ENCODE data around the gene GFY.

Gene GFY

GRCh38 chr19:49409441-49410029, 15.7 kb upstream of the GFY start:
- DNase-seq: peak; percentile 79

DNA sequence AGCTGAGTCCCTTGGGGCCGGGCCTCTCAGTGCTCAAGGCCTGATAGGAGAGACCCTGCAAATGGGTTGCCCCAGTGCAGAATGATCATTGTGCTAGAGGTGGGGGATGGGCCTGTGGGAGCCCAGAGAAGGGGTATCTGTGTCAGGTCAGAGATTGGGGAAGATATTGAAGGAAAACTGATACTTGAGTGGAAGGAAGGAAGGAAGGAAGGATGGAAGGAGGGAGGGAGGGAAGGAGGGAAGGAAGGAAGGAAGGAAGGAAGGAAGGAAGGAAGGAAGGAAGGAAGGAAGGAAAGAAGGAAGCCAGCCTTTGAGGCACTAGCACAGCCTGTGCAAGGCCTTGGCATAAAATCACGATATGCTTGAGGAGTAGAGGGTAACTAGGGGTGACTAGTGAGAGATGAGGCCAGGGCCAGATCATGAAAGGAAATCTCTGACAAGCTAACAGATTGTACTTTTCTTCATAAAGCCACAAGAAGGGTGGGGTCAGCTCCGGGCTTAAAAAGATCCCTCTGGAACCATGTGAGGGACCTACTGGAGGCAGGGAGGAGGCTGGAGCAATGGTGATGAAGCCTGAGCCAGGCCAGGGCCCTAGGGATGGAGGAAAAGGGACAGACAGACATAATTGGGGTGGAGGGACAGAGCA, 13.4 kb upstream of the GFY start:
- DNase-seq: no peak

DNA sequence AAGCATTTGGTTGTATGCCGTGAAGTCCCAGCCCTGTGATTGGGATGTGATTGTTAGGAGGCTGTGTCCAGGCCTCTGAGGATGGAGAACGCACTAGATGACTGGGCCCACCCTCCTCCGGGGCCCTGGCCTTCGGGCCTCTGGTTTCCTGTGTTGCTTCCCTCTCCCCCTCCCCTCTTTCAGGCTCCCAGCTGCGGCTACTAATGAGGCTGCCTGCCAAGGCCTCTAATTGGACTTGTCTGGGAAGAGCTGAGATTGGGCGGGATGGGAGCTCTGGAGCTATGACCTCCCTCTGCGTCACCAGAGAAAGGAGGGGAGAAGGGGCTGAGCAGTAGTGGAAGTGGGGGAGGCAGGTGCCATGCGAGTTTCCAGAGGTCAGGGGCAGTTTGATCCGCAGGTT, 11.8 kb upstream of the GFY start:
- DNase-seq: no peak

GRCh38 chr19:49414256-49414655, 10.9 kb upstream of the GFY start:
- DNase-seq: no peak

- no peak for DNase-seq
These were observed 9.9 kb upstream of the GFY start for GRCh38 chr19:49415102-49415809.

DNA sequence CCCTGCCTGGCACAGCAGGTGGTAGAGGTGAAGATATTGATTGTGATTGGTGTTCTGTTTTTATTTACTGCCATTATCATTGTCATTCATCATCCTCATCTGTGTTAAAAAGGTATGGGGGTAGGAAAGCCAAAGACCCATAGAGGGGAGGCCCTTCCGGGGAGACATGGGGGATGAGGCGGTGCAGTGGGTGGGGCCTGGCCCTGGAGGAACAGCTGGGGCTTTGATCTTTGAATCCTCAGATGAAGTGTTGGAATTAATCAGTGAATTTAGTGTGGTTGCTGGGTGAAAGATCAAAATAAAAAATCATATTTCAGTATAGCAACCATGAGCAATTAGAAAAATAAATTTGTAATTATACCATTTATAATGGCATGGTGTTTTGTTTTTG, 9.4 kb upstream of the GFY start:
- DNase-seq: no peak

DNA sequence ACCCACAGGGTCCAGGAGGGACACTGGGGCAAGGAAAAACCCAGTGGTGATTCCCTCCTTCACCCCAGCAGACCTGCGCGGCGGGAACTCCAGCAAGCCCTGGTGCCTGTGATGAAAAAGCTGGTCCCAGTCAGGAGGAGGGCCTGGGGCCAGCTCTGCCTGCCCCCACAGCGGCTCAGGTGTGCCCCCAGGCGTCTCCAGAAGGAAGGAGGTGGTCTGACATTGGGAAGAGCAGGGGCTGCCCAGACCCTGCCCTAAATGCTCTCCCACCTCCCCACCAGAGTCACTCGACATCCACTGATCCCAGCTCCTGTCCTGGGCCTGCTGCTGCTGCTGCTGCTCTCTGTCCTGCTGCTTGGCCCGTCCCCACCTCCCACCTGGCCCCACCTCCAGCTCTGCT, 8.1 kb upstream of the GFY start:
- DNase-seq: no peak

- DNase-seq: no peak
These were observed 6.7 kb upstream of the GFY start for GRCh38 chr19:49418511-49418910.

- DNase-seq: no peak
These were observed 6.0 kb upstream of the GFY start for GRCh38 chr19:49419173-49419572.

DNA sequence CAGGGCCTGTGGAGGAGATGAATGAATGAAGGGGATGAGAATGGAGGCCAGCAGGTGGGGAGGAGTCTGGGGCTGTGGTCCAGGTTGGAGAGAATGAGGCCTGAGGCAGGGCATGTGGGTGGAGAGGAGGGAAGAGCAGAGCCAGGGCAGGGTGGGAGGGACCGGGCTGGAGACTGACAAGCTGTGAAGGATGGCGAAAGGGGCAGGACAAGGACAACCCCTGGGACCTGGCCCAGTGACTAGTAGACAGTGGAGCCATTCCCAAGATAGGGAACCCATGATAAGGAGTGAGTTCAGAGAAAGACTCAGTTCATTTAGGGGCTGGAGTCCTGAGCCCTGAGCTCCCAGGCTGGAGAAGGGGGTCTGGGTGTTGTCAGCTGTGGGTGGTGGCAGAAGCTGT, 5.0 kb upstream of the GFY start:
- no peak for DNase-seq

- peak; percentile 61 for DNase-seq
These were observed 3.9 kb upstream of the GFY start for GRCh38 chr19:49421039-49421877.

DNA sequence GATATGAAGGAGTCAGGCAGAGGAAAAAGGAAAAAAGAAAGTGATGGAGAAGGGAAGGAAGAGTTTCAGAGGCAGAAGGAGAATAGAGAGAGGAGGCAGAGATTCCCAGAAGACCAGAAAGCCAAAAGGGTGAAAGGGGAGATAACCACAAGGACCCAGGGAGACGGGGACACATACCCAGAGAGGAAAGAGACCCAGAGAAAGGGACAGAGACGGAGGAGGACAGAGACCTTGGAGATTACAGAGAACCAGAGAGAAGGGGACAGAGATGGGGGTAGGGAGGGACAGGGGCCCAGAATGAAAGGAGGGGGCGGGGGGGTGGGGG, 3.3 kb upstream of the GFY start:
- DNase-seq: no peak

- no peak for DNase-seq
These were observed 2.6 kb upstream of the GFY start for GRCh38 chr19:49422407-49423070.

- DNase-seq: no peak
These were observed 1.9 kb upstream of the GFY start, which contains the start of gene PTH2 for GRCh38 chr19:49423071-49423984. PTH2 (minus strand) TSS chr19:49423441; CDS start chr19:49423339, 102 bp downstream.

GRCh38 chr19:49423985-49424303, 1.2 kb upstream of the GFY start:
- DNase-seq: no peak

DNA sequence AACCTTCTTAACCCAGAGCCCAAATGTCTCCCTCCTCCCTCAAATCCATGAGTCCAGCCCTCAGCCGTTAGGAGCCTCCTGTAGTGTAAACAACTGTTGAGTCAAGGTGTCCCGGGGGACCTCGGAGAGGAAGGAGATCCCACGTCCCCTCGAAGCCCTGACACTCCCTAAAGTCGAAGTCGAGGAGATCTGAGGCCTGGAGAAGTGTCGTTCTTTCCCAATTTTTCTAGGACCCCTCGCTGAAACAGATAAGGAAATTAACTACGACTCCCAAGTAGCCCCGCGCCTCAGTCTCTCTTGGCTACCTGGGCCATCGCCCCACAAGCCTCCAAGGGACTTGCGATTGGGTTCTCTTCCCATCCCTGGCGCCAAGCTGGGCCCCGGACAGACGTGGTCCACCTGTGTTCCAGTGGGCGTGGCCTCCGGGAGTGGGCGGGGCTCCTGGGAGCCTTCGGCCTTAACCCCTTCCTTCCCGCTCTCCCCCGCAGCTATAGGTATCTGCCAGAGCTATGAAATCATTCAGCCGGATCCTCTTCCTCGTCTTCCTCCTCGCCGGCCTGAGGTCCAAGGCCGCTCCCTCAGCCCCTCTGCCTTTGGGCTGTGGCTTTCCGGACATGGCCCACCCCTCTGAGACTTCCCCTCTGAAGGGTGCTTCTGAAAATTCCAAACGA, 869 bp downstream of the GFY start:
- peak; percentile 43 for DNase-seq

GRCh38 chr19:49427339-49427738, 2.2 kb downstream of the GFY start:
- DNase-seq: no peak

DNA sequence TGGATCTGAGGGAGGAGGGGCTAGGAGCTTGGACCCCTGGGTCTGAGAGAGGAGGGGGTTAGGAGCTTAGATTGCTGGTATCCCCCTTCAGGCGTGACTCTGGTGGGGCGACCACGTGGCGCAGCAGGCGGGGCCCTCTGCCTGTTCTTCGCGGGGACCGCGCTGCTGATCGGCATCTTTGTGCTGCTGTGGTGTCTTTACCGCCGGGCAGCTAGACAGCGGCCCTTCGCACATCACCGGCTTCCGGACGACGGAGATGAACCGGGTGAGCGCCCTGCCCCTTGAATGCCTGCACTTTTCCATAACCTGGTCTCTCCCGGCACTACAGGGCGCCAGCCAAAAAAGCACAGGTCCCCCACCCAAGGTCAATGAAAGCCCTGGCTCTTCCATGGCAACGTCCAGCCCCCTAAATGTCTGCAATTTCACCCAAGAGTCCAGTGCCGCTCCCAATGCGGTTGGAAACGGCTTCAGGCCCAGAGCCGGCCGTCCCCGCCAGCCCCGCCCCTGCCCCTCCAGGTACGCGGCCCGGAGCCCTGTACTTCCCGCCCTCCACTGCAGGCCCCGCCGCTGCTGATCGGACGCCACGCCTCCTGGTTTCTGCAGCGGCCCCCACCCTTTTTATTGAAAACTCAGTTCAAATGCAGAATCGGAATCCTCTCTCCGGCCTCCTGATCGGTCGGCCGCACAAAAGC, 2.8 kb downstream of the GFY start:
- peak; percentile 37 for DNase-seq

DNA sequence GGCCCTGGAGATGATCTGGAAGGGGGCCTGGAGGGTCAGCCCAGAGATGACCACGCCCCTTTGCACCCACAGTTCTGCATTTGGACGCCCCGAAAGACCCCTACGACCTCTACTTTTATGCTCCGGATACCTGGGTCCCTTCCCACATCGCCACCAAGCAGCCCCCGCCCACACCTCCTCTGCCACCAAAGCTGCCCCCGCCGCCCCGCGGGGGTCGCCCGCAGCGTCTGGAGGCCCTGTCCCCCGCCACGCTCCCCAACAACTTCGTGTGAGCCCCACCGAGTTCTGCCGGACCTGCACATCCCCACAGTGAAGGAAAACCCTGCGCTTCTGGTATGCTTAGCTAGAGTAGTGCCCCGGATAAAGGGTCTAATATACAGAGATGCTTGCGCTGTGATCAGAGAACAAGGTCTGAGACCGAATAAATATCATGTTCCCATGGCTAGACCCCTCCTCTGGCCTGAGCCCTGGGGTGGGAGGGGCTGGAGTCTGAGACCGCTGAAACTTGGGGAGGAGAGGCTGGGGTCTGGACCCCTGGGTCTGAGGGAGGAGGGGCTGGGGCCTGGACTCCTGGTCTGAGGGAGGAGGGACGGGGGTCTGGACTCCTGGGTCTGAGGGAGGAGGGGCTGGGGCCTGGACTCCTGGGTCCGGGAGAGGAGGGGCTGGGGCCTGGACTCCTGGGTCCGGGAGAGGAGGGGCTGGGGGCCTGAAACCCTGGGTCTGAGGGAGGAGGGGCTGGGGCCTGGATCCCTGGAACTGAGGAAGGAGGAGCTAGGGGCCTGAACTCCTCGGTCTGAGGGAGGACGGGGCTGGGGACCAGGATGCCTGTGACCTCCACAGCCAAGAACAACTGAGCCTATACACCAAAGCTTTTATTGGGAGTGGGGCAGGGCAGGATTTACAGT, 3.6 kb downstream of the GFY start:
- DNase-seq: no peak

DNA sequence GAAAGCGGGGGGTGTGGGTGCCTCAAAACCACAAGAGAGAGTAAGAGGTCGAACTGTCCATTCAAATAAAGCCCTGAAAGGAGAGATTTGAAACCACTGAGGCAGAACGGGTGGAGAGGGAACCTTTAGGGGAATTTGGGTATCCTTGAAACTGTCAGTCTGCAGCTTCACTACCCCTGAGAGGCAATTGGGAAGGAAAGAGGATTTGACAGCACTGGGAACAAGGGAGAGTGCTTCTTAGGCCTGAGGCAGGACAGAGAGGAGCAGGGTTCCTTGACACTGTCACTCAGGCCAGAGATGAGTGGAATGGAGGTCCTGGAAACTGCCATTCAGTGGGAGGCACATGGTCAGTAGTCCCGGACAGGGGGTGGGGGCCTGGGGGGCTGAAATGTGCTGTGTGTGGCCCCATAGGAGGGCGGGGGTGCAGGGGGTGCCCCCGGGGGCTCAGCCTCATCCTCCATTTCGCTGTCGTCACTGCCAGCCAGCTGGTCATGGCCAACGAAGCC, 5.0 kb downstream of the GFY start:
- DNase-seq: peak; percentile 33
